OCI-LY3 (cell line): Measurements from ENCODE around the gene MARCHF11.

ENCODE experiments used
- EZH2phosphoT487 ChIP-seq: fragments of 200-600 bp; shearing (Covaris generic); IDR thresholded peaks from 2 replicates; pipeline ENCODE4 v1.6.1; 2018; ENCODE audit warnings: antibody characterized with exemption, mixed run types, low read depth
- TF ChIP-seq, protein P1 (sequence below): fragments of 200-600, 300-600 bp; sonication (generic); IDR thresholded peaks from 2 replicates; pipeline ENCODE4 v1.5.1; 2014; ENCODE audit warnings: antibody characterized with exemption, low read length, low read depth

DNA sequence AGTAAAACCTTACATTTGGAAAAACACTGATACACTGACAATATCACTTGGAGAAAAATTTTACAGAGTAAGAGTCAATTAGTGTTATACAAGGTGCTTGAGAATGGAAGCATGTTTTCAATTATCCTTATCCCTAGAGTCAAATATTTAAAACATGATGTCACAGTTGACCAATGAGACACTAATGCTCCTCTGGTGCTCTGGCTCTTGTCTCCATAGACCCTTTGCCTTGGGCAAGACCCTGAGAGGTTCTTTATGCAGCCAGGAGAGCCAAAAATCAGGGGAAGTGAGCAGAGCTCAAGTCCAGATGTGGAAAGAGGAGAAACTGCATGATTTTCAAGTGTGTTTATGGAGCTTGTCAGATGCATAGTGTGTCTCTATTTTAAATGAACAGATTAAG is 153.9 kb downstream of the MARCHF11 start:
- TF ChIP-seq, protein P1, sequence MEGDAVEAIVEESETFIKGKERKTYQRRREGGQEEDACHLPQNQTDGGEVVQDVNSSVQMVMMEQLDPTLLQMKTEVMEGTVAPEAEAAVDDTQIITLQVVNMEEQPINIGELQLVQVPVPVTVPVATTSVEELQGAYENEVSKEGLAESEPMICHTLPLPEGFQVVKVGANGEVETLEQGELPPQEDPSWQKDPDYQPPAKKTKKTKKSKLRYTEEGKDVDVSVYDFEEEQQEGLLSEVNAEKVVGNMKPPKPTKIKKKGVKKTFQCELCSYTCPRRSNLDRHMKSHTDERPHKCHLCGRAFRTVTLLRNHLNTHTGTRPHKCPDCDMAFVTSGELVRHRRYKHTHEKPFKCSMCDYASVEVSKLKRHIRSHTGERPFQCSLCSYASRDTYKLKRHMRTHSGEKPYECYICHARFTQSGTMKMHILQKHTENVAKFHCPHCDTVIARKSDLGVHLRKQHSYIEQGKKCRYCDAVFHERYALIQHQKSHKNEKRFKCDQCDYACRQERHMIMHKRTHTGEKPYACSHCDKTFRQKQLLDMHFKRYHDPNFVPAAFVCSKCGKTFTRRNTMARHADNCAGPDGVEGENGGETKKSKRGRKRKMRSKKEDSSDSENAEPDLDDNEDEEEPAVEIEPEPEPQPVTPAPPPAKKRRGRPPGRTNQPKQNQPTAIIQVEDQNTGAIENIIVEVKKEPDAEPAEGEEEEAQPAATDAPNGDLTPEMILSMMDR = no peak
- no peak for TF ChIP-seq EZH2phosphoT487
